Measurements from ENCODE around the gene SCAMP5.

SCAMP5 gene

DNA sequence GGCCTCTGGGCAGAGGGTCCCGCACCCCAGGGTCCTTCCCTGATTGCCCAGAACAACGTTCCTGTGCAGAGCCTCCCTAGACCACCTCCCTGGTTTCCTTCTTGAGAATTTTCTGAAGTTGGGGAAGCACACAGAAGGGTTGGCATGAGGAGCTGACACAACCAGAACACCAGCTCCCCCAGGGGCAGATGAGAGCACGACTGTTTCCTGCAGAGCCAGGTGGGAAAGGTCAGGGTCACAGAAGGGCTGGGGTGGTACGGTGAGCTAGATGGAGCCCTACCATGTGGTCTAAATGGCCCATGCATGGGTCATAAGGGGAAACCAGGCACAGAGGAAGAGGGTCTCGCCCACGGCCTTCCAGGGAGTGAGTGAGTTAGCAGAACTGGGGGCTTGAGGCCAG, 38.4 kb downstream of the SCAMP5 start:
- no peak overlapping the region for H3K4me3 ChIP-seq (ENCODE audit: low read depth, low read length)
- DNase-seq (ENCODE audit: low read depth), result no peak
- in situ Hi-C loops (cut with HindIII; ENCODE audit: low sequenced_read_pairs), result no loop called here
- TF ChIP-seq, protein P1, sequence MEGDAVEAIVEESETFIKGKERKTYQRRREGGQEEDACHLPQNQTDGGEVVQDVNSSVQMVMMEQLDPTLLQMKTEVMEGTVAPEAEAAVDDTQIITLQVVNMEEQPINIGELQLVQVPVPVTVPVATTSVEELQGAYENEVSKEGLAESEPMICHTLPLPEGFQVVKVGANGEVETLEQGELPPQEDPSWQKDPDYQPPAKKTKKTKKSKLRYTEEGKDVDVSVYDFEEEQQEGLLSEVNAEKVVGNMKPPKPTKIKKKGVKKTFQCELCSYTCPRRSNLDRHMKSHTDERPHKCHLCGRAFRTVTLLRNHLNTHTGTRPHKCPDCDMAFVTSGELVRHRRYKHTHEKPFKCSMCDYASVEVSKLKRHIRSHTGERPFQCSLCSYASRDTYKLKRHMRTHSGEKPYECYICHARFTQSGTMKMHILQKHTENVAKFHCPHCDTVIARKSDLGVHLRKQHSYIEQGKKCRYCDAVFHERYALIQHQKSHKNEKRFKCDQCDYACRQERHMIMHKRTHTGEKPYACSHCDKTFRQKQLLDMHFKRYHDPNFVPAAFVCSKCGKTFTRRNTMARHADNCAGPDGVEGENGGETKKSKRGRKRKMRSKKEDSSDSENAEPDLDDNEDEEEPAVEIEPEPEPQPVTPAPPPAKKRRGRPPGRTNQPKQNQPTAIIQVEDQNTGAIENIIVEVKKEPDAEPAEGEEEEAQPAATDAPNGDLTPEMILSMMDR (IDR thresholded peaks at IDR 0.05; ENCODE audit: low read depth, low read length, missing control alignments), result no peak

DNA sequence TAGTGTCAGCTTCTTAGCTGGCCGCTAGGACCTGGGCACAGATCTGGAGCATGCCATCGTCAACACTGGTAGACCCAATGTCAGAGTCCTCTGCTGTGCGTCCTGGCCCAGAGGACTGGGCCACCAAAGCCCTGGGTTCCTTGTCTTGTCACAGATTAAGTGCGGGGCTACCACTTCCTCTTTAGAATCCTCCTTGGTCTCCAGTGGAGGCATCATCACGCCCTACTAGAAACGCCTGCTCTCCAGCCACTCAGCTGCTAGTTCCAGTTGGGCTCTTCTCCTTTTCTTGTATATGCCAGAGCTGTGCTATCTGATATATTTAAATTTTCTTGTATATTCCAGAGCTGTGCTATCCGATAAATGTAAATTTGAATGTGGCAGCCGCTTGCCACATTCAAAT, 39.3 kb downstream of the SCAMP5 start:
- no peak for DNase-seq (ENCODE audit: low read depth)
- TF ChIP-seq, protein P1 (IDR thresholded peaks at IDR 0.05; ENCODE audit: low read depth, low read length, missing control alignments), result no peak

DNA sequence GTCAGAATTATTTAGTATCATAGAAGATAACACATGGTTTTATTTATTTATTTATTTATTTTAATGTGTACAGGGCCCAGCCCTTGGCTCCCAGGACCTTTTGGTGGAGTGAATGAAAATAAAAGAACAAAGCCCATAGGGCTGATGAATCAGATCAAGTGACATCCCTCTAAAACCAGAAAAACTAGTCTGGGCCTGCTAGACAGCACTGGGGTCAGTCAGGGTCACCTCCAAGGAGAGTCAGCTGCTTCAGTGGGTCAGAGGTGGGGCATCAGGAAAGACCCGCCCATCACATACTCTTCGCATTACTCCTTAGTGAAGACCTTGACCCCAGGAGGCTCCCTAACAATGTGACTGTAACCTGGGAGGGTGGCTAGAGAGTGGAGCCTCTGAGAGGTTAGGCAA, 40.9 kb downstream of the SCAMP5 start:
- no peak overlapping the region for H3K4me3 ChIP-seq (ENCODE audit: low read depth, low read length)
- TF ChIP-seq, protein P1 (IDR thresholded peaks at IDR 0.05; ENCODE audit: low read depth, low read length, missing control alignments), result no peak
- no peak for DNase-seq (ENCODE audit: low read depth)
- in situ Hi-C loops (cut with HindIII; ENCODE audit: low sequenced_read_pairs), result loop anchor here (5.0 kb wide), 1 partner anchor 156 kb away; no protein-coding TSS in a partner anchor

More for the DNA sequence above, 39.3 kb downstream of the SCAMP5 start:
- no peak overlapping the region for H3K4me3 ChIP-seq (ENCODE audit: low read depth, low read length)
- in situ Hi-C loops (cut with HindIII; ENCODE audit: low sequenced_read_pairs), result loop anchor here (5.0 kb wide), 1 partner anchor 158 kb away; no protein-coding TSS in a partner anchor

DNA sequence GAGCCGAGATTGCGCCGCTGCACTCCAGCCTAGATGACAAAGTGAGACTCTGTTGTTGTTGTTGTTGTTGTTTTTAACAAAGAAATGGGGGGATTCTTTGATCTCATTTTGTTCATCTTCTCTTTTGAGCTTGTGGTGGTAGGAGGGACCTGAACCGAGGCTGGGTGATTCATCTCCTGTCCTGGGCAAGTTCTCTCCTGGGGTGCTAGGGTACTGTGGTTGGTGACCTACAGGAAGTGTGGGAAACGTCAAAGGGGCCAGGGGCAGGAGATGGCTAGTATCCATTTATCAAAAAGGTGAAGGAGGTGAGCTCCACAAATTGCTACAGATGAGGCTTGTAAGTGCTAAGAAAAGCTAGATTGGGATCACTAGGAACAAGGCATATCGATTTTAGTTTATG, 42.3 kb downstream of the SCAMP5 start:
- TF ChIP-seq, protein P1 (IDR thresholded peaks at IDR 0.05; ENCODE audit: low read depth, low read length, missing control alignments), result no peak
- no peak for DNase-seq (ENCODE audit: low read depth)
- no peak overlapping the region for H3K4me3 ChIP-seq (ENCODE audit: low read depth, low read length)
- in situ Hi-C loops (cut with HindIII; ENCODE audit: low sequenced_read_pairs), result loop anchor here (5.0 kb wide), 1 partner anchor 155 kb away; no protein-coding TSS in a partner anchor

DNA sequence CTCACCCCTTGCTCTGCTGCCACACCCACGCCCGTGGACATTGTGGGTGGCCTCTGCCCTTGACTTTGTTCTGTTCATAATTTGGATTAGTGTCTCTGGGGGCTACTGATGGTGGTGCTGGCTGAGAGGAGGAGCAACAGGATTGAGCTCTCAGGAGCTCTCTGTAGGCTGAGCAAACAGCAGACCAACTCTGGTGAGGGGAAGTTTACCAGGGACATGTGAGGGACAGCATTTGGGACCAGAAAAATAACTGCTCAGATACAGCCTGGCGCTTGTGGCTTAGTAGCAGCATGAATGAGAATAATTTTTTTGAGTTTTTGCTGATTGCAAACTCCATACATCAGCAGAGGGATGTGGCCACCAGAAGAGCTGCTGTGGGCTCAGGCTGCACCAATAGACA, 42.9 kb downstream of the SCAMP5 start:
- no peak for DNase-seq (ENCODE audit: low read depth)
- TF ChIP-seq, protein P1 (IDR thresholded peaks at IDR 0.05; ENCODE audit: low read depth, low read length, missing control alignments), result no peak

DNA sequence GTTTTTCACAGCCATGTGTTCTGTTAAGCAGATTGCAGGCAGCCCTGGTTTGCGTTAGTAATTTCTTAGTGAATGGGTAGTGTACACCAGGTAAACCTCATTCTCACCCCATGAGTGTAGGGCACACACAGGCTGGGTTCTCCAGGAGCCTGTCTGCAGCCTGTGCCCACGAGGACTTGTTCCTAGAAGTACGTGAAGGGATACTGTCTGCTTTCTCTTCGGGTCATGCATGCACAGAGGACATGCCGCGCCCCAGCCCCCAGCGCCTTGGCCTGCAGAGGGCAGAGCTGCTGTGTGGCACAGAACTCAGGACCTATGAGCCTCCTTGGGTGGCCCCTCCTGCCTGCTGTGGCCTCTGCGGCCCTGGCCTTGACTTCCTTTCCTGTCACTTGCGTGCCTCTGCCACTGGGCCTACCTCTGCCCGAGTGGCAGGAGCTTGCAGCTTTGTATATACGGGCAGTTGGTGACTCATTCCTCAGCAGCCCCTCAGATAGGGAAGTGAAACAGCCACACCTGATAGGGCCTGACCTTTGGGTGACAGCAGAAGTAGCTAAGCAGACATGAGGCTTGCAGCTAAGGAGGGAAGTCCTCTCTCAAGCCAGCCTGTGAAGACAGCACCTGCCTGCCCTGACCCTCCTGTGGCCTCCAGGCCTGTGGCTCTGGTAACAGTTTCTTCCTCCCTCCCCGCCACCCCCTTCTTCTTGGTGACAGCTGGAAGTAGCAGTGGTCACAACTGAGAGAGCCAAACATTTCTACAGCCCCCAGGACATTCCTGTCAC, 47.6 kb downstream of the SCAMP5 start:
- no peak overlapping the region for H3K4me3 ChIP-seq (ENCODE audit: low read depth, low read length)
- no peak for DNase-seq (ENCODE audit: low read depth)
- TF ChIP-seq, protein P1 (IDR thresholded peaks at IDR 0.05; ENCODE audit: low read depth, low read length, missing control alignments), result peak; percentile 36
- in situ Hi-C loops (cut with HindIII; ENCODE audit: low sequenced_read_pairs), result no loop called here

More for the DNA sequence above, 42.9 kb downstream of the SCAMP5 start:
- H3K4me3 ChIP-seq (ENCODE audit: low read depth, low read length), result no peak overlapping the region
- in situ Hi-C loops (cut with HindIII; ENCODE audit: low sequenced_read_pairs), result loop anchor here (5.0 kb wide), 1 partner anchor 154 kb away; no protein-coding TSS in a partner anchor

All from astrocyte of the cerebellum (primary cell).